ENCODE results near the gene CHD8.

- TF ChIP-seq CTCF (IDR thresholded peaks at IDR 0.05) (no peak), POLR2AphosphoS5 (IDR thresholded peaks at IDR 0.05) (no peak), POLR2A (IDR thresholded peaks at IDR 0.05) (no peak), EP300 (IDR thresholded peaks at IDR 0.05) (no peak)
These were observed 105.4 kb downstream of the CHD8 start for GRCh38 chr14:21350539-21350938.
